NCI-H146 (cell line): ENCODE measurements around the gene CD276.
A peak's percentile ranks its signal among the peaks of the same experiment; 100 is the strongest.
"Not testable (repeated sequence)": the region's sequence is repeated elsewhere in the genome, so short reads cannot be mapped to it uniquely, and the experiment has no call there.

ENCODE experiments used
- DNase-seq: peaks from one replicate; lab custom pipeline; 2025; lab: John Stamatoyannopoulos, UW

Gene CD276

DNA sequence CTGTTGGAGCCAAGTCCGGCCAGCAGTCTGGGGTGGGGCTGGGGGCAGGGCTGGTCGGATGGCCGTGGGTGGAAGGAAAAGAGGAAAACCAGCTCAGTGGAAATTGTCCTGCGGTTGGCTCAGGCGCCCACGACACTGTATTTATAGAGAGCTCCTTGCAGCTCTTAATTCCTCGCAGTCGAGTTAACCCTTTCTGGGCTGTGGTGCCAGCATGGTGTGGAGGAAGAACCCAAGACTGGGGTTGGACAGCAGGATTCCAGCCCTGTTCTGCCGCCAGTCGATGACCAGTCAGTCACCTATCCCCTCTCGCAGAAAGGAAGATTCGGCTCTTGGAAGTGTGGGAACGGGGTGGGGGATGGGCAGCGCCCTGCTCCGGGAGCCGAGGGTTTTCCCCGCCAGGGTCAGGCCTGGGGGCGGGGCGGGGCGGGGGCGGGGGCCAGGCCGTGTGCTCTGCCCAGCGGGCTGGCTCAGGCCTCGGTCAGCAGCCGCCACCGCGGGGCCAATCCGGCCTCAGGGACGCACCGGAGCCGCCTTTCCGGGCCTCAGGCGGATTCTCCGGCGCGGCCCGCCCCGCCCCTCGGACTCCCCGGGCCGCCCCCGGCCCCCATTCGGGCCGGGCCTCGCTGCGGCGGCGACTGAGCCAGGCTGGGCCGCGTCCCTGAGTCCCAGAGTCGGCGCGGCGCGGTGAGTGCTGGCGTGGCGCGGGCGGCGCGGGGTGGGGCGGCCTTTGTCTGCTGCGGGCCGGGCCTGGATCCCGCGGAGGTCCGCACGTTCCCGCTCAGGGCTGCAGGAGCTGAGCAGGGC lies at the start of gene CD276:
CD276 (plus strand) TSS at position 607 of the 804 bp plus-strand sequence. CDS start 15,257 bp downstream, outside the sequence.
- peak; percentile 73 for DNase-seq

- DNase-seq: no peak
Observed at GRCh38 chr15:73637527-73637926, 46.7 kb upstream of the CD276 start.

DNA sequence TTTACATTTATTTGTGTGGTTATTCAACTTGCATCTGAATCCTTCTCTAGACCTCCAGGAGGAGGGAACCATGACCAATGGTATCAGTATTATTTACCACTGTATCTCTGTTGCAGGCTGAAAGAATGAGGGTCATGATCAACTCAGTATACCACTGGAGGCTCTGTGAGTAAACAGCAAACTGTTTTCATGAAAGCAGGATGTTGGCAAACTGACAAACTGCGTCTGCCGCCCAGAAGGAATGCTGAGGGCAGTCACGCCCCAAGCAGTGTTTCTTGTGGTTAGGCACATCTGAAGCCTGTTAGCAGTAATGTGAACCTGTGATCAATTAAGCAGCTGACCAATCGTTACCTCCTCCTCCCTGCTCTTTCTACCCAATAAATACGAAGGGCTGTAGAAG lies 44.7 kb upstream of the CD276 start:
- DNase-seq: not testable (repeated sequence)

DNA sequence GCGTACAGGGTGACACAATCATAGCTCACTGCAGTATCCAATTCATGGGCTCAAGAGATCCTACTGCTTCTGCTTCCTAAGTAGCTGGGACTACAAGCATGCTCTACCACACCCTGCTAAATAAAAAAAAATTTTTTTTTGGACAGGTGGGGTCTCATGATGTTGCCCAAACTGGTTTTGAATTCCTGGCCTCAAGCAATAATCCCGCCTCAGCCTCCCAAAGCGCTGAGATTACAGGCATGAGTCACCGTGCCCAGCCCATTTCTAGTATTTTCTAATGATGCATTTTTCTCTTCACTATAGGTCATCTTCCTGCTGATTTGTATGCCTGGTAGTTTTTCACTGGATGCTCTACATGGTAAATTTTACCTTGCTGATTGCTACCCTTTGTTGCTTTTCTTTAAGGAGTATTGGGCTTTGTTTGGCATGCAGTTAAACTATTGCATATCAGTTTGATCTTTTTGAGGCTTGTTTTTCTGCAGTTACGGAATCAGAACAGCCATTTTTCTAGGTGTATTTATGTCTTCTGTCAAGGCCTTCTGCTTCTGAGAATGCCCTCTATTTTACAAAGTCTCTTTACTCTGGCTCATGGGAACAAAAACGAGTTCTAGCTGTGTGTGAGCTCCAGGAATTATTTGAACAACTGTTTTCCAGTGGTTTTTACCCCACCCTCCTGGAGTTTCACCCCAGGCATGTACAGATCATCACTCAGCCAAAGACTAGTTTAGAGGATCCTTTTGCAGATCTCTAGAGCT lies 36.7 kb upstream of the CD276 start:
- DNase-seq: no peak

DNA sequence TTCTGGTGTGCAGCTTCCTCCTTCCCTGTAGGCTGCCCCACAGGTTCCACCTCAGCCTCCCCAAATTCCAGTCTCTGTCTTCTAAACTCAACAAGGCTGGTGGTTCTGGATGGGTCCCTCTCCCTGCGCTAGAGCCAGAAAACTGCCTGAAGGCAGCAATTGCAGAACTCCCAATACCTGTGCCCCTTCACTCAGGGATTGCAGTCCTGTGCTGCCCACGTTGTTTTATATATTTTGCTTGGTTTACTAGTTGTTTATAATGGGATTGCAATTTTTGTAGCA lies 36.2 kb upstream of the CD276 start:
- no peak for DNase-seq

- no peak for DNase-seq
Observed at GRCh38 chr15:73650416-73651126, 33.6 kb upstream of the CD276 start.

DNA sequence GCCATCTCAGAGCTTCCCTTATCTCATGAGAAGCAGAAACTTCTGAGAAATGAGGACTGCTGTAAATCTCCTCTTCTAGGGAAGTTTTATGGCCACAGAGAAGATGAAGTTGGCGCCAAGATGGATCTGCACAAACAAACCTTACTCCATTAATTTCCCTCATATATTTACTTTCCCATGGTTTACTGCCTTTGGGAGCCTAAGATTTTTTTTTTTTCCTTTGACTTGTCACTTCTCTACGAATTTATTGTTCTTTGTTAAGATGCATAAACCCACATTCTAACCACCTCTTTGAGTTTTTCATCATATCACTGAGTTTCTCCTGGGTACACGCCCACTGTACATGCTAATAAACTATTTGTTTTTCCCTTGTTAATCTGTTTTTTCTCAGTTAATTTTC lies 29.5 kb upstream of the CD276 start:
- no peak for DNase-seq

DNA sequence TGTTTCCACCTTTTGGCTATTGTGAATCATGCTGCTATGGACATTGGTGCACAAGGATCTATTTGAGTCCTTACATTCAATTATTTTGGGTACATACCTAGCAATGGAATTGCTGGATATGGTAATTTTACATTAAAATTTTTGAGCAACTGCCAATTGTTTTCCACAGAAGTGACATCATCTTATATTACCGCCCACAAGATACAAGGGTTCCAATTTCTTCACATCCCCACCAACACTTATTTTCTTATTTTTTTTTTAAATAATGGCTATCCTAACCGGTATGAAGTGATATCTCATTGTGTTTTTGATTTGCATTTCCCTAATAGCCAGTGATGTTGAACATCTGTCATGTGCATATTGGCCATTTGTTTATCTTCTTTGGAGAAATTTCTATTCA lies 28.5 kb upstream of the CD276 start:
- no peak for DNase-seq

DNA sequence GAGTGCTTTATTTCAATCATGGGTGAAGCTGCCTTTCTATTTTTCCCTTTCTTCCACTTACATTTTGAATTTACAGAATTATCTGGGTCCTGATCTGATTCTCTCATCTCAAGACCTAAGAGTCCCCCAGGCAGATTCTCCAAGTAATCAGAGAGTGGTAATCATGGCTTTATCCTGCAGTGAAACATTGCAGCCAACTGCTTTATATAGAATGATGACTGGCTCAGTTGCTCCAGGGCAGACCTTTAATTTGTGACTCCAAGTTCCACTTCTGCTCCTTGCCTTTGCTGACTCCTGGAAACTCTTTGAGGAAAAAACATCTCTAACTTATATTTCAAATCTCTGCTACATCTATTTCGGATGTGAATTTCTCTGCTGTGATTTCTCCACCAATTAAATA lies 25.5 kb upstream of the CD276 start:
- no peak for DNase-seq

DNA sequence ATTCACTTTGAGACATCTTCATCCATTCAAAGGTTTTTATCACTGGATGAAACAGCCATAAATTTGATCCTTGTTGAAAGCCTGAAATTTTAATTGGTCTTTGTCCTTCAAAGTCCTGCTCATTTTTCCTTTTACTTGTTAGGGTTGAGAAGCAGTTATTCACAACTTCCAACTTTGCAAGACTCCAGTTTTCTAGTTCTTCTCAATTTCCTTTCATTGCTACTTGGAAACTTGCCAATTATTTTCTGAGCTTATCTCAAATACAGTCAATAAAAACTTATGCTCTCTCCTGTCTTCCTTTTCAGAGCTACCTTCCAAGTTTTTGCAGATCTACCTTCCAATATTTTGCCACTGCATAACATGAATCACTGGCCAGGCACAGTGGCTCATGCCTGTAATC lies 23.7 kb upstream of the CD276 start:
- no peak for DNase-seq

DNA sequence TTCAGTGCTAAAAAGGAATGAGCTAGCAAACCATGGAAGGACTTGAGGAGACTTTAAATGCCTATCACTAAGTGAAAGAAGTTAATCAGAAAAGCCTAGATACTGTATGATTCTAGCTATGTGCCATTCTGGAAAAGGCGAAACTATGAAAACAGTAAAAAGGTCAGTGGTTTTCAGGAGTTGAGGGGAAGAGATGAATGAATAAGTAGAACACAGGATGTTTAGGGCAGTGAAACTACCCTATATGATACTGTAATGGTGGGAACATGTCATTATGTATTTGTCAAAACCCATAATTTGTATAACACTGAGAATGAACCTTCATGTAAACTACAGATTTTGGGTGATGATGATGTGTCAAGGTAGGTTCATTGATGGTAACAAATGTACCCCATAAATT lies 9.6 kb upstream of the CD276 start:
- no peak for DNase-seq

- peak; percentile 40 for DNase-seq
Observed at GRCh38 chr15:73677146-73677607, 7.0 kb upstream of the CD276 start.

GRCh38 chr15:73677733-73678132 lies 6.5 kb upstream of the CD276 start:
- DNase-seq: no peak

GRCh38 chr15:73678498-73678897 lies 5.7 kb upstream of the CD276 start:
- no peak for DNase-seq

DNA sequence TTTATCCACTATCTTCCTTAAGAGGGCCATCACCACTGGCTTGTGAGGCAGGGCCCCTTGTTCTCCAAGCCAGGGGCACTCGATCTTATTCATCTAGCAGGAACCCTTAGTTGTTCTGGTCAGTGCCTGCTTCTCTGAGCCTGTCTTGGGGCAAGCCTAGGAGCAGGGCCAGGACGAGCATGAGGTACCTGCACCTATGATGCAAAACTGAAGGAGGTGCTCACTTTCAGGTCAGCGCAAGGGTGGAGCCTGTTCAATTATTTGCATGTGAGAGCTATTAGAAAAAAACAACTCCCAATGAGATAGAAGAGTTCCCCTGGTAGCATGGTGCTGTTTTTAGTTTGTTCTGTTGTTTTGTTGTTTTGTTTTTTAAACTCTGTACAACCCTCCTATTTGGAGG lies 5.0 kb upstream of the CD276 start:
- no peak for DNase-seq

DNA sequence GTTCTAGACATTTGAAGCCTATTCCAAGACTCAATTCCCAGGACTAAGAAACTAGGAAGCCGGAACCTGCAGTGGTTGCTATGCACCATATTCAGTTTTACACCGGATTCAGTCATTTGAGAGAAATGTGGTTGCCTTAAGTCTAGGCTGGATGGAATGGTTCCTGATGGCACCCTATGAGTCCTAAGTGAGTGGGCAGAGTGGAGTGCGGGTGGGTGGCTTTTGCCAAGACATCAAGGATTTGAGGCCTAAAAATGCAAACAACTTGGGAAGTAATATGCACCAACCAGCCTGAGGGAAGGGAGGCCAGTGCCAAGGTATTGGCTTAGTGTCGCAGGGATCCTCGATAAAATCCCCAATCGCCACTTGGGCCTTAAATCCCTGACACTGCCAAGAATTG lies 4.2 kb upstream of the CD276 start:
- DNase-seq: no peak

DNA sequence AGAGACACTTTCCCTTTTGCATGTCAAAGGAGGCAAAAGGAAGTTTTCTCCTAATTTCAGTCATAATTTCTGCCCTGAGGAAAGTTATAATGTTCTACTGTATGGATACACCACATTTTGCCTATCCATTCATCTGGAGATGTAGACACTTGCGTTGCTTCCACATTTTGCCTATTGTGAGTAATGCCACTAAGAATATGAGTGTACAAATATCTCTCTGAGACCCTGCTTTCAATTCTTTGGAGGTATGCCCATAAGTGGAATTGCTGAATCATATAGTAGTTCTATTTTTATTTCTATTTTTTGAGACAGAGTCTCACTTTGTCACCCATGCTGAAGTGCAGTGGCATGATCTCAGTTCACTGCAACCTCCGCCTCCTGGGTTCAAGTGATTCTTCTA lies 3.6 kb upstream of the CD276 start:
- DNase-seq: no peak

DNA sequence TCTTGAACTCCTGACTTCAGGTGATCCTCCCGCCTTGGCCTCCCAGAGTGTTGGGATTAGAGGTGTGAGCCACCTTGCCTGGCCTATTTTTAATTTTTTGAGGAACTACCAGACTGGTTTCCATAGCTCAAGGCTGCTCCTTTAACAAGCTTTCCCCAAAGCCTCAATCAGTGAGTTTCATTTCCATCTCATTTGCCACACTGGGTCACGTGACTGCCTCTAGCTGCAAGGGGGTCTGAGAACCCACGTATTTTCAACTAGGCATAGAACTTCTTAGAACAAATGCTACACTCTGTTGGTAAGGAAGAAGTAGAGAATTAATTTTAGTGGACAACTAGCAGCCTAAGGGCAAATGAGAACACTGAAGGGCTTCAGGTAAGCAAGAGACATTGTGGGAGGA lies 3.1 kb upstream of the CD276 start:
- no peak for DNase-seq

GRCh38 chr15:73681856-73682599 lies 2.2 kb upstream of the CD276 start:
- no peak for DNase-seq

DNA sequence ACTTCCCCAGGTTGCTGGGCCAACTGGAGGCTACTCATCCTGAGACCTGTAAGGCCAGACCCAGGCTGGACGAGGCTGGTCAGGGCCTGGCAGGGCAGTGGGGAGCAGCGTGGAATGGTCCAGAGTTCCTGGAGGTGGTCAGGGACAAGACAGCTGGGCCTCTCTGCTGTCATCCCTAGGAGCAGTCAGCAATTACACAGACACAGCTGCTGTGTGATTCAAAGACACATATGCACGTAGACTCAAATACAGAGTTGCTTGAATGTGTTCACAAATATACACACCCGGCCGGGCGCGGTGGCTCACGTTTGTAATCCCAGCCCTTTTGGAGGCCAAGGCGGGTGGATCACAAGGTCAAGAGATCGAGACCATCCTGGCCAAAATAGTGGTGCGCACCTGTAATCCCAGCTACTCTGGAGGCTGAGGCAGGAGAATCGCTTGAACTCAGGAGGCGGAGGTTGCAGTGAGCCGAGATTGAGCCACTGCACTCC lies 1.5 kb upstream of the CD276 start:
- no peak for DNase-seq

DNA sequence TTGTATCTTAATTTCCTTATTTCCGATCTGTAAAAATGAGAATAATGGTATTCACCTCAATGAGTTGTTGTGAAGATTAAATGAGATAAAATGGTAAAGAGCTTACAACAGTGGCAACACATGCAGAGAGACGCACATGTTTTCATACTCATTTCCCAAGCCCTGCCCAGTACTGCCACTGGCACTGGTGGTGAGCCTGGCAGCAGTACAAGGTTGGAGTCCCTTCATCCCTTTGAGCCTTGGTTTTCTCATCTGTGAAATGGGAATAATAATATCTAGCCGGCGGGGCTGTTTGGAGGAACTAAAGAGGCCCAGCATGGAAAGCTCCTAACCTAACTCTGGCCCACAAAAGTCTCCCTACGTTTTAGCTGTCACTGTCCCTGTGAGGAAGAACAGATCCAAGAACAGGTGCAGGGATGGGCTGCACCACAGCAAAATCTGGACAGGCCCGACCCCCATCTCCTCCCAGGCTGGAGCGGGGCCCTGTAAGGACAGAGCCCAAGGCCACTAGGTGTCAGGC lies 866 bp upstream of the CD276 start:
- no peak for DNase-seq
